Esophagus mucosa (tissue), 1 donor: ENCODE data around the gene KRTAP10-2. TPM values are rescaled to one million over a fixed set of nuclear protein-coding genes. Genes with fewer than 3 reads are reported as not detected.
"Not testable (repeated sequence)": the region's sequence is repeated elsewhere in the genome, so short reads cannot be mapped to it uniquely, and the experiment has no call there.

Experiments
- ATAC-seq: fragments of 200-7000 bp; cut with Tn5 transposase; one replicate; pipeline ENCODE4 v1.9.1; 2020
- total RNA-seq: library from RNA; stranded (reverse); gene quantifications from one replicate; pipeline ENCODE4 v1.2.4, GENCODE V29; 2023
- donor health status: DM: yes; HTN: yes; CAD: no.

Gene KRTAP10-2
- total RNA-seq, 1 donor from 2014 or later, result not detected

GRCh38 chr21:44583089-44583799 is 31.9 kb upstream of the KRTAP10-2 start:
- ATAC-seq, result no peak

- ATAC-seq, result no peak
Measured at GRCh38 chr21:44582055-44582454, 30.8 kb upstream of the KRTAP10-2 start.

GRCh38 chr21:44581158-44581557 is 29.9 kb upstream of the KRTAP10-2 start:
- ATAC-seq, result no peak

GRCh38 chr21:44580231-44580821 is 29.0 kb upstream of the KRTAP10-2 start, which contains the start of gene KRTAP10-5:
KRTAP10-5 (minus strand) TSS chr21:44580604; CDS start chr21:44580578, 26 bp downstream.
- not testable (repeated sequence) for ATAC-seq

GRCh38 chr21:44579833-44580144 is 28.5 kb upstream of the KRTAP10-2 start:
- ATAC-seq, result no peak

GRCh38 chr21:44579056-44579832 is 27.9 kb upstream of the KRTAP10-2 start:
- ATAC-seq, result no peak

- no peak for ATAC-seq
Measured at GRCh38 chr21:44578371-44579055, 27.2 kb upstream of the KRTAP10-2 start.

- no peak for ATAC-seq
Measured at GRCh38 chr21:44576025-44576420, 24.7 kb upstream of the KRTAP10-2 start.

- no peak for ATAC-seq
Measured at GRCh38 chr21:44575307-44576024, 24.2 kb upstream of the KRTAP10-2 start.

GRCh38 chr21:44574457-44575306 is 23.4 kb upstream of the KRTAP10-2 start:
- ATAC-seq, result peak; percentile 38

- peak; percentile 25 for ATAC-seq
Measured at GRCh38 chr21:44573630-44574456, 22.5 kb upstream of the KRTAP10-2 start, which contains the start of gene KRTAP10-4. KRTAP10-4 (plus strand) TSS chr21:44573729; CDS start chr21:44573759, 30 bp downstream.

- ATAC-seq, result no peak
Measured at GRCh38 chr21:44572959-44573583, 21.8 kb upstream of the KRTAP10-2 start.

GRCh38 chr21:44571844-44572782 is 20.8 kb upstream of the KRTAP10-2 start:
- no peak for ATAC-seq

- no peak for ATAC-seq
Measured at GRCh38 chr21:44571296-44571695, 20.0 kb upstream of the KRTAP10-2 start.

GRCh38 chr21:44569861-44570517 is 18.7 kb upstream of the KRTAP10-2 start:
- no peak for ATAC-seq

- ATAC-seq, result peak; percentile 38
Measured at GRCh38 chr21:44568667-44569556, 17.6 kb upstream of the KRTAP10-2 start.

- no peak for ATAC-seq
Measured at GRCh38 chr21:44568261-44568660, 17.0 kb upstream of the KRTAP10-2 start.
